Smooth muscle cell (in vitro differentiated cells): ENCODE results near the gene TCEA2. TPM values are rescaled to one million over a fixed set of nuclear protein-coding genes. Genes with fewer than 3 reads are reported as not detected.

Source experiments
- DNase-seq: peaks from one replicate; lab custom pipeline; 2025; ENCODE audit not compliant: unreplicated experiment; lab: John Stamatoyannopoulos, UW
- H2AFZ ChIP-seq: fragments of 200-600 bp; sonication (generic); 2 replicates; pipeline ENCODE4 v1.6.0; 2016; ENCODE audit warnings: antibody characterized with exemption, low read depth, mild to moderate bottlenecking
- H3F3A ChIP-seq: fragments of 200-600 bp; sonication (generic); 2 replicates; pipeline ENCODE4 v1.6.0; 2017; ENCODE audit warnings: antibody characterized with exemption, low read depth
- H3K27ac ChIP-seq: fragments of 200-600 bp; sonication (generic); 2 replicates; pipeline ENCODE4 v1.5.1; 2016; ENCODE audit warnings: low read depth, mild to moderate bottlenecking
- H3K27me3 ChIP-seq: fragments of 200-600 bp; sonication (generic); 2 replicates; pipeline ENCODE4 v1.6.1; 2016; ENCODE audit warnings: low read depth, mild to moderate bottlenecking
- H3K36me3 ChIP-seq: fragments of 200-600 bp; sonication (generic); 2 replicates; pipeline ENCODE4 v1.5.1; 2016; ENCODE audit warnings: low read depth
- H3K4me1 ChIP-seq: fragments of 200-600 bp; sonication (generic); 2 replicates; pipeline ENCODE4 v1.5.1; 2016; ENCODE audit warnings: low read depth
- H3K4me2 ChIP-seq: fragments of 200-600 bp; sonication (generic); 2 replicates; pipeline ENCODE4 v1.6.0; 2016; ENCODE audit warnings: mild to moderate bottlenecking
- H3K4me3 ChIP-seq: fragments of 200-600 bp; sonication (generic); 2 replicates; pipeline ENCODE4 v1.5.1; 2016; ENCODE audit warnings: mild to moderate bottlenecking
- H3K79me2 ChIP-seq: fragments of 200-600 bp; sonication (generic); 2 replicates; pipeline ENCODE4 v1.6.0; 2016; ENCODE audit warnings: low read depth, mild to moderate bottlenecking
- H3K9ac ChIP-seq: fragments of 200-600 bp; sonication (generic); 2 replicates; pipeline ENCODE4 v1.6.0; 2016; ENCODE audit warnings: low read depth
- H3K9me3 ChIP-seq: fragments of 200-600 bp; sonication (generic); replicated peaks from 2 replicates; pipeline ENCODE4 v1.5.1; 2016; ENCODE audit warnings: low read depth
- H4K20me1 ChIP-seq: fragments of 200-600 bp; sonication (generic); 2 replicates; pipeline ENCODE4 v1.6.0; 2016; ENCODE audit warnings: low read depth
- WGBS: methylation state at CpG from one replicate; pipeline ENCODE4 v1.1.7; 2016; ENCODE audit warnings: low lambda C conversion rate; 5-methylcytosine and 5-hydroxymethylcytosine counted together
- polyA plus RNA-seq: library from polyadenylated mRNA; unstranded; fragments of >200 nt; fragmentation: Nextera tagmentation; extraction: Ambion mirVana; gene quantifications from 2 replicates; pipeline ENCODE4 v1.2.1, GENCODE V29; 2016
- total RNA-seq: library from RNA; depleted of rRNA; stranded (reverse); fragments of >200 nt; gene quantifications from 2 replicates; pipeline ENCODE4 v1.2.3, GENCODE V29; 2014
- TF ChIP-seq, protein P1 (sequence below): fragments of 200-600 bp; sonication (generic); IDR thresholded peaks from 2 replicates; pipeline ENCODE4 v1.5.1; 2017; ENCODE audit warnings: borderline replicate concordance, mild to moderate bottlenecking, antibody characterized with exemption; ENCODE audit not compliant: insufficient read depth, poor library complexity, severe bottlenecking

TCEA2 gene
- total and polyA plus RNA-seq, 2 experiments from 2014 or later = 24.9 to 89.5 TPM

DNA sequence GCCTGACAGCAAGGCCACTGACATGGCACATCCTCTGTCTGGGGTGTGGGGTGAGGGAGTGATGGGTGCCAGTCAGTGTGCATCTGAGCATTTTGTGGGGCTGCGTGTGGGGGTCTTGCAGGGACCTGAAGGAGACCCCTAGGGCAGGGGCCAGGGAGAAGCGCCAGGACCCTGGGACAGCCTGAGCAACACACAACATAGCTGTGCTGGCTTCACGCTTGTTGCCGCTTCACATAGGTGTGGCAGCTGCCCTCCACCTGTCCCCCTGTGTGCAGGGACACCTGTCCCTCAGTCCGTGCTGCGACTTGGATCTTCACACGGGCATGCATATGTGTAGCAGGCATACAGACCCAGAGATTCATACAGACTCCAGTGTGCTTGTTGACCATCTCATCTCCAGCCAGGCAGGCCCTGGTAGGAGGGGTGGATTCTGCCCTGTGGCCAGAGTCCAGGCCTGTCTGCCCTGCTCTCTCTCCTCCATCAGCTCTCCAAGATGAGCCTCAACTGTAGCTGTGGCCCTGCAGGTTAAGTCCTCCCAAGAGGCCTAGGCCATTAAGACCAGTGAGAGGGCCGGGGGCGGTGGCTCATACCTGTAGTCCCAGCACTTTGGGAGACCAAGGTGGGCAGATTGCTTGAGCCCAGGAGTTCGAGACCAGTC lies 47.5 kb downstream of the TCEA2 start:
- 96% methylated on average over 10 of the region's 10 CpGs for WGBS
- Histone ChIP-seq H3K36me3 (no peaks in the 10 kb centered on the region), H3F3A (no peaks in the 10 kb centered on the region), H3K4me3 (no peak overlapping the region), H3K9me3 (no peaks in the 10 kb centered on the region), H3K4me1 (no peaks in the 10 kb centered on the region), H4K20me1 (no peaks in the 10 kb centered on the region), H3K79me2 (no peaks in the 10 kb centered on the region), H3K27me3 (no peaks in the 10 kb centered on the region), H3K4me2 (no peak overlapping the region), H3K9ac (no peak overlapping the region), H2AFZ (no peak overlapping the region), H3K27ac (no peak overlapping the region)
- no peak for DNase-seq
- TF ChIP-seq, protein P1, sequence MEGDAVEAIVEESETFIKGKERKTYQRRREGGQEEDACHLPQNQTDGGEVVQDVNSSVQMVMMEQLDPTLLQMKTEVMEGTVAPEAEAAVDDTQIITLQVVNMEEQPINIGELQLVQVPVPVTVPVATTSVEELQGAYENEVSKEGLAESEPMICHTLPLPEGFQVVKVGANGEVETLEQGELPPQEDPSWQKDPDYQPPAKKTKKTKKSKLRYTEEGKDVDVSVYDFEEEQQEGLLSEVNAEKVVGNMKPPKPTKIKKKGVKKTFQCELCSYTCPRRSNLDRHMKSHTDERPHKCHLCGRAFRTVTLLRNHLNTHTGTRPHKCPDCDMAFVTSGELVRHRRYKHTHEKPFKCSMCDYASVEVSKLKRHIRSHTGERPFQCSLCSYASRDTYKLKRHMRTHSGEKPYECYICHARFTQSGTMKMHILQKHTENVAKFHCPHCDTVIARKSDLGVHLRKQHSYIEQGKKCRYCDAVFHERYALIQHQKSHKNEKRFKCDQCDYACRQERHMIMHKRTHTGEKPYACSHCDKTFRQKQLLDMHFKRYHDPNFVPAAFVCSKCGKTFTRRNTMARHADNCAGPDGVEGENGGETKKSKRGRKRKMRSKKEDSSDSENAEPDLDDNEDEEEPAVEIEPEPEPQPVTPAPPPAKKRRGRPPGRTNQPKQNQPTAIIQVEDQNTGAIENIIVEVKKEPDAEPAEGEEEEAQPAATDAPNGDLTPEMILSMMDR = no peak

DNA sequence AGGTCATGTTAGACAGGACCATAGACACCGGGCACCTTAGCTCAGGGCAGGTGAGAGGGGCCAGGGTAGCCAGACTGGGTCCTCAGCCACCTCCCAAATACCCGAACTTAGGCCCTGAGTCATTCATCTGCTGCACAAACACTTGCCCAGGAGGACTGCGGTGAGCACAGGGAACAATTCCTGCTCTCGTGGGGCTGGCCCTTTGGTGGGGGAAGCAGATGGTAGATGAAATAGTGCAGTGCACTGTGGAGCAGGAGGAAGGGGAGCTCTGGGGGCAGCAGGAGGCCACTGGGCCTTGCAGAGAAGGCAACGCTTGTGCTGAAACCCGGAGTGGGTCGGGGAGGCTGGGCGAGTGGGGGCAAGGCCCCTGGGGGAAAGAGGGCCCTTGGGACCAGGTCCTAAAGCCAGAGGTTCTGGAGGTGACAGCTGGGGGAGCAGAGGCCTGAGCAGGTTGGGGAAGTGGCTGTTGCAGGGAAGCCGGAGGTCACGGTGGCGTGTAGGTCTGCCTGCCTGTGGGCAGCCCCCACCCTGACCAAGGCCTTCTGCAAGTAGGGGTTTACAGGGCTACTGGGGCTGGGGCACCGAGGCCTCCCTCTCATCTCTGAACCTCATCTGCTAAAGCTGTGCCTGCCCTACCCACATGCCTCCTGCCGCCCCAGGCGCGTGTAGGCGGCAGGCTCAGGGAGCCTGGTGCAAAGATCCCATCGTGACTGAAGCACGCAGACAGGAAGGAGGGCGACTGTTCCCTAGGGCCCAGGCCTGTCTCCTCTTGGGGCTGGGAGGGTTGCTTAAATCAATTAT lies 49.0 kb downstream of the TCEA2 start:
- no peak for DNase-seq
- H3K27ac ChIP-seq = no peak overlapping the region
- TF ChIP-seq, protein P1 = no peak
- H3K36me3 ChIP-seq = no peaks in the 10 kb centered on the region
- H3K4me1 ChIP-seq = no peaks in the 10 kb centered on the region
- H3F3A ChIP-seq = no peaks in the 10 kb centered on the region
- no peaks in the 10 kb centered on the region for H4K20me1 ChIP-seq
- H3K9ac ChIP-seq = no peak overlapping the region
- no peaks in the 10 kb centered on the region for H3K79me2 ChIP-seq
- no peak overlapping the region for H3K4me2 ChIP-seq
- H3K9me3 ChIP-seq = no peaks in the 10 kb centered on the region
- no peak overlapping the region for H3K4me3 ChIP-seq
- no peak overlapping the region for H2AFZ ChIP-seq
- H3K27me3 ChIP-seq = no peaks in the 10 kb centered on the region
- 64% methylated on average over 16 of the region's 19 CpGs for WGBS

- H3K4me3 ChIP-seq = no peak overlapping the region
- H3K27me3 ChIP-seq = no peaks in the 10 kb centered on the region
- no peak overlapping the region for H3K9ac ChIP-seq
- no peaks in the 10 kb centered on the region for H4K20me1 ChIP-seq
- no peaks in the 10 kb centered on the region for H3K79me2 ChIP-seq
- H2AFZ ChIP-seq = no peak overlapping the region
- no peak for DNase-seq
- WGBS = 91% methylated on average over 18 of the region's 18 CpGs
- H3K27ac ChIP-seq = no peak overlapping the region
- H3K36me3 ChIP-seq = no peaks in the 10 kb centered on the region
- TF ChIP-seq, protein P1 = no peak
- no peaks in the 10 kb centered on the region for H3K9me3 ChIP-seq
- H3F3A ChIP-seq = no peaks in the 10 kb centered on the region
- no peaks in the 10 kb centered on the region for H3K4me1 ChIP-seq
- H3K4me2 ChIP-seq = no peak overlapping the region
Measured at GRCh38 chr20:64112691-64113443, 49.9 kb downstream of the TCEA2 start.
